Activated CD4-positive, alpha-beta T cell treated with anti-CD3 and anti-CD28 coated beads, Interleukin-2, amount 50 U/mL, for 1 hour (primary cell): Measurements from ENCODE around the gene GORASP2.
A peak's percentile ranks its signal among the peaks of the same experiment; 100 is the strongest.

Experiments
- DNase-seq: peaks from one replicate; pipeline ENCODE4 v3.0.0-alpha.2; 2020

Gene GORASP2

DNA sequence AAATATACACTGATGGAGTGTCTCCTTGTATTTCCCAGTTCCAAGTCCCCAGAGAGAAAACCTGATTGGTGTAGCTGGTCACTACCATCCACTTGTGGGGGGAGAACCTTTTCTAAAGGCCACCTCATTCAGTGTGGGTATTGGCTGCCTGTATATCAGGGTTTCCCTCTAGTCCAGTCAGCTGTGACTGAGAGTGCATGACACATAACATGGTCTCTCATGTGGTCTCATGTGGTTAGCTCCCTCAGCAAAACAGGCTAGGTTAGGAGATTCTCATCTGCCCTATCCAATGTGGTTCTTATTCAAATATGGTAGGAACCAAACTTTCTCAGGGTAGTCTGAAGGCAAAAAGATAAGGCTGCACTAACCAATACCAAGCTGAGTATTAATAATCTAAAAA, 4.1 kb upstream of the GORASP2 start:
- no peak for DNase-seq

DNA sequence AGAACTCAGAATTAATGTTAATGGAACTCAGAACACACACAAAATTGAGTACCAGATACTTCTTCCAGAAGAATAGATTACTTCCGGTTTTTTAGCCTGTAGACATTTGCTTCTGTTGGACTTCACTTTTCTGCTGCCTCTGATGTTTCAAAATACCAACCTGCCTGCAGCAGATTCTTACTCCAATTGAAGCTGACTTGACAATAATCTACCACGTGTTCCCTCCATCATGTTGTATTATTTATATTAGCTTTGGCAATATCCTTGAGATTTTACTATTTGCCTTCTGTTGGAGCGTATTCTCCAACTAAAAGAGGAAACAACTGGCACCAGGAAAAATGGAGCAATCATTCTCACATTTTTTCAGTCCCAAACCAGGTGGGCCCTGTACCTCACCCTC, 3.1 kb upstream of the GORASP2 start:
- no peak for DNase-seq

DNA sequence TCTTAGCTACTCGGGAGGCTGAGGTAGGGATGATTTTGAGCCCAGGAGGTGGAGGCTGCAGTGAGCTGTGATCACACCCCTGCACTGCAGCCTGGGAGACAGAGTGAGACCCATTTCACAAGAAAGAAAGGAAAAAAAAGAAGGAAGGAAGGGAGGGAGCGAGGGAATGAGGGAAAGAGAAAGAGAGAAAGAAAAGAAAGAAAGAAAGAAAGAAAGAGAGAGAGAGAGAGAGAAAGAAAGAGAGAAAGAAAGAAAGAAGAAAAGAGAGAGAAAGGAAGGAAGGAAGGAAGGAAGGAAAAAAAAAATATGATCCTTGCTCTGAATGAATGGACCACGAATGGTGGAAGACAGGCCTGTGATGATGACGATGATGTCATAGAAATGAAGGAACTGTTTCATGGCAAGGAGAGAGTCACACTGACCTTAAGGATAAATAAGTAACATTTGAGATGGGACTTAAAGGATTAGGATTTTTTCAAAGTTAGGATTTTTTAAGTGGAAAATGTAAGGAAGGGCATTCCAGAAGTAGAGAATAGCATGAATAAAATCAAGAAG, 2.2 kb upstream of the GORASP2 start:
- no peak for DNase-seq

DNA sequence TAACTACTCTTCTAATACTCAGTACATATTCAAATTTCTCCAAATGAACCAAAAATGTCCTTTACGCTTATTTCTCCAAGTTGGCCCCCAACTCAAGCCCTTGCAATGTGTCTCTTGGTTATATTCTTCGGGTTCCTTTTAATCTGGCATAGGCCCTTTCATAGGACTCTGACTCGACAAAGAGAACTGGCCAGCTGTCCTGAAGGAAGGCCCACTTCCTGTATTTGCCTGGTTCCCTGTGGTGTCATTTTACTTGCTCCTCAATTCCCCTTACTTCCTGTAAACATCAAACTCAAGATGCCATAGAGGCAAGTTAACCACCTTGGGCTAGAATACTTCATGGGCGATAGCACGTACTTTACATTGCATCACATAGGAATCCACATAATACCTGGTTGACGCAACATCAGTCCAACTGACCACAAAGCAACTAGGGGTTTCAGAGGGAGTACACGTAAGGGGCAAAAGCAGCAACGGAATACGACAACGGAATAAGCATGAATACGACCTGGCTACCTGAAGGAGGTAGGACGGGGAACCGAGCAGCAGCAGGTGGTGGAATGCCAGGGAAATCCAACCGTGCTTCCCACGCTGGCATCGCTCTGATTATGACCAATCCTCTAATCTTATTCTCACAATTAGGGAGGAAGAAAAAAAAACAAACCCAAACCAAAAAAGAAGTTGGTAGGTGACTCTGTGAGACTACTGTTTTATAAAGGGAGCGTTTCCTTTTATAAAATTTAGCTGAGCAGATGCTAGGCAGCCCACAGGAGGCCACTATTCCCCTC, 823 bp upstream of the GORASP2 start:
- DNase-seq = no peak

DNA sequence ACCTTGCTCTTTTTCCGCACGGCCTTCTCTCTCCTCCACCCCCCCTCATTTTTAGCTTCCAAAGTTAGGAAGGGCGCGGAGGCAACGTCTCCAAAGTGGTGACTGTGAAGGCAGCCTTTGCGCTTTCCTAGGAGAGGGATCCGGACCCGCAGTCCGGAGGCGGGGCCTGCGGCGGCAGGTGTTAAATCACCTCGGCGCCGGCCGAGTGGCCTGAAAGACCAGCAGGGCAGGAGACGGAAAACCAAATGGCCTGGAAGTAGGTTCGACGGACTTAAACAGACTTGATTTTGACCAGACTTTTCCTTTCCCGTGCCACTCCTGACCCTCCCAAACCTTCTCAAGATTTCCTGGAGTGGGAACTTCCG, 615 bp downstream of the GORASP2 start:
- peak; percentile 21 for DNase-seq

DNA sequence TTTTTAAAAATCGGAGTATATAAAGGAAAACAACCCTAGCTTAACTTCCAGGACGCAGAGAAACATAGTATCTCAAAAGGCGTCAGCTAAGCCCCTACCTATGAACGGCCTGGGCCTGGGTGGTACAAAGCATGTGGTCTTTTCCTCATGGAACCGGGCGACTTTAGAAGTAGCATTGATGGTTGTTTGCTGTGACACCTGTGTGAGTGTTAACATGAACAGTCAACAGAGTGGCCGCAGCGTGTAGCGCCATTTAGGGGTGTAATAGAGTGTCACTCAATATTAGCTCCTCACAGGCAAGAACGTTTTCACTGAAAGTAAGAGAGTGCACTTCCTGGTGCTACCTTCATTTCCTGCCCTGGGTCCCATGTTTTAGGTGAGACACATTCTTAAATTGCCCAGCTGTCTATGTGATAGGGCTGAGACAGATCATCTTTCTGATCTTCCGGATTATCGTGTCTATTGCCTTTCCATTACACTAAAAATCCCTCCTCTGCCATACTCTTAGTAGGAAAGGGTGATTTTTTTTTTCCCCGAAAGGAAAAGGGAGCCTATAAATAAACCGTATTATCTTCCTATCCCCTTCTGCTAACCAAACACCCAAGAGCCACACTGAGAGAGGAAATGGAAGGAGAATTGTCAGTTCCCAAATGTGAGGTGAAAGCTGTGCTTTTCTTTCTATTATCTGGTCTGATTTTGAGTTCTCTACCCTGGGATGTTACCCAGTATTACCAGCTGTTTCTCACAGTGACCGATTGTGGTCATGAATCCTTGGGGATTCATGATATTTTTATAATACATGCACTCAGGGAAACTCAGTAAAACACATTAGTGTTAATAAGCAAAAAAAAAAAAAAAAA, 1.3 kb downstream of the GORASP2 start:
- DNase-seq = peak; percentile 57

DNA sequence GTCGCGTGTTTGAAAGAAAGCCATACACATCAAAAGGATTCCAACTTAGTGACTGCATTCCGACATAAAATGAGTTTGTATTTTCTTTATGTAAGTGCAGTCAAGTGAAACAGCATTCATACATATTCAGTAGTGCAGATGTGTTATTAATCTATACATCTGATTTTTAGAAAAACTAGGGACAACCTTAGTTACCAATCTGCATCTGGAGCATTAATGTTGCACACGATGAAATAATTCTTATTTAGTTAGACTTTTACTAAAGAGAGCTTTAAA, 1.9 kb downstream of the GORASP2 start:
- no peak for DNase-seq

DNA sequence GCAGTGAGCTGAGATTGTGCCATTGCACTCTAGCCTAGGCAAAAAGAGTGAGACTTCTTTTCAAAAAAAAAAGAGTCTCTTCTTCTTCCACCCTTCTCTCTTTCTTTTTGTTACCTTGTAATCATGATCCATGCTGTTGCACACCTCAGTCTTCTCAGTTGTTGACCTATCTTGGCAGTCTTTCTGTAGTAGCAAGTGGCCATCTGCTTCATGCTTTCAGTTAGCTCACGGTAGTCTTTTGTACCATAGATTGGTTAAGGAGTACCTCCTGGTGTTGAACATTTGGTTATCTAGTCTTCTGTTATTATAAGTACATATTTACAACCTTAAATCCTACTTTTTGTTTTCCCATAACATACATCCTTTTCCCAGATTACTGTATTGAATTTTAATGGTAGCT, 3.1 kb downstream of the GORASP2 start:
- DNase-seq = no peak

DNA sequence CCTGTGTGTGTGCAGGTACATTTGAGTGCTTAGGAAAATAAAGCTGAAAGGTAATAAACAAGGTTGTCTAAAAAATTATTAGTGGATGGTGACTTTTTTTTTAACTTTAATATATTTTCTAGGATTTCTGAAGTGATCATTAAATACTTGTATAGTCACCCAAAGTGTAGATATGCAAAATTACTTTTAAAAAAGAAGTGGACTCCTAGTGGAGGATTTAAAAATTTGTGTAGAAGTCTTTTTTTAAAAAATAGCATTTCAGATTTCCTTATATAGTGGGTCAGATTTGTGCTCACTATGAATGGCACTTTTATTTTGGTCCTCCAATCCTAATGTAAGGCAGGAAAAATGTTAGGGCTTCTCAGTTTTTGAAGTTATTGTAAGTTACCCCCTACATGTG, 3.9 kb downstream of the GORASP2 start:
- DNase-seq = no peak

DNA sequence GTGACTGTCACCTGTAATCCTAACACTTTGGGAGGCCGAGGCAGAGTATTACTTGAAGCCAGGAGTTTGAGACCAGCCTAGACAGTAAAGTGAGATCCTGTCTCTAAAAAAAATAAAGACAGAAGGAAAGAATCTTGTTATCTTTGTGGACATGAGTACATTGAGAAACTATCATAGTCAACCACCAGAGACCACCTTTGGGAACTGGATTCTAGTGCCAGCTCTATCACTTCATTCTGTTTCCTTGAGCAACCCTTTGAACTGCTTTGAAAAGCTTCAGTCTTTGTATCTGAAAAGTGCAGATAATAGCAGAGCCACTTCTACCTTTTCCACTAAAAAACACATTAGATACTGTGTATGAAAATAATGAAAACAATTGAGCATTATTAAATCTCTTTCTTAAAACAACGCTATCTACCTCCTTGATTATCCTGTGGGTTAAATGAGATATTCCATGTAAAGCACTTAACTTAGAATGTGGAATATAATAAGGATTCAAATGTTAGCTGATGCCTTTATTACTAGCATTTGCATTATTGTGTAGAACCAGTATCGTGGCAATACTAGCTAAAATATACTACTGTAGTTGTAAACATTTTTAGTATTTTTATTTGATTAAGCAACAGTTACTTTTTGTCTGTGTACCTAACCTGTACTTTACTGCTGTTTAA, 8.8 kb downstream of the GORASP2 start:
- DNase-seq = no peak

DNA sequence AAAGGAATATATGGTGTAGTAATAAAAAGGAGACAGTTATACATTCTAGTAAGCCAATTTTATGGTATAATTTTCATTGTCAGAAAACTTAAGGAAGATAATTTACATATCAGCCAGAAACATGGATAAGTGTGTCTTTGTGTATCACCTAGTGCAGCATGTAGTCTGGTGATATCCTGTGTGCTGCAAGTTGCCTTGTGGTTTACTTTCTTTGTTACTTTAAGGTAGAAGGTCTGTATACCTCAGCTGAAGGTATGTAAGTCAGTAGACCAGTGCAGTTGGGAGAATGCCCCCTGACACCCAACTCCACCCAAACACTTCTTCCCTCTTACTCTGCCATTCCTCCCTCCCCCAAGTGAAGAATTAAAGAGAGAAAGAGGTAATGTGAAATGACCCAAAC, 11.0 kb downstream of the GORASP2 start:
- no peak for DNase-seq

DNA sequence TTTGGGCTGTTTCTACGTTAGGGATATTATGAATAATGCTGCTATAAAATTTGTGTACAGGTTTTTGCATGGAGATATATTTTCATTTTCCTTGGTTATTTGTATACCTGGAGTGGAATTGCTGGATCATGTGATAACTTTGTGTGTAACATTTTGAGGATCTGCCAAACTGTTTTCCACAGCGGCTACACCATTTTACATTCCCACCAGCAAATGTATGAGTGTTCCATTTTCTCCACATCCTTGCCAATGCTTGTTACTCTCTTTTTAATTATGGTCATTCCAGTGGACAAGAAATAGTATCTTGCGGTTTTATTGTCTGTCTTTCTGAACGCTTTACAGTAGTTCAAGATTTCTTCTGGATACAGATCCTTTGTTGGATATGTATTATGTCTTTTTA, 13.6 kb downstream of the GORASP2 start:
- no peak for DNase-seq

DNA sequence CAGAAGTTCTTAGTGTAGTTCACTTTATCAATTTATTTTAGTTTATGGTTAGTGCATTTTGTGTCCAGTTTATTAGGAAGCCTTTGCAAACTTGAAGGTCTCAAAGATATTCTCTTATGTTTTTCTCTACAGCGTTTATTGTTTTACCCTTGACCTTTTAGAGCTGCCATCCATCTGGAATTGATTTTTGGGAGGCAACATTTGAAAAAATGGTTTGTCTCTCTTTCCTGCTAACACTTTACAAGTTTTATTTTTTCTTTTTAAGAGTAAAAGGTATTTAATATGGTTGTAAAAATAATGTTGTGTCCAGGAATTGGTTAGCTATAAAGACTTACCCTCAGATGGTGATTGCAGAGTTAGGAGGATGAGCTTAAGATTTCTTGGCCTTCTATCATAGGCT, 14.0 kb downstream of the GORASP2 start:
- no peak for DNase-seq

DNA sequence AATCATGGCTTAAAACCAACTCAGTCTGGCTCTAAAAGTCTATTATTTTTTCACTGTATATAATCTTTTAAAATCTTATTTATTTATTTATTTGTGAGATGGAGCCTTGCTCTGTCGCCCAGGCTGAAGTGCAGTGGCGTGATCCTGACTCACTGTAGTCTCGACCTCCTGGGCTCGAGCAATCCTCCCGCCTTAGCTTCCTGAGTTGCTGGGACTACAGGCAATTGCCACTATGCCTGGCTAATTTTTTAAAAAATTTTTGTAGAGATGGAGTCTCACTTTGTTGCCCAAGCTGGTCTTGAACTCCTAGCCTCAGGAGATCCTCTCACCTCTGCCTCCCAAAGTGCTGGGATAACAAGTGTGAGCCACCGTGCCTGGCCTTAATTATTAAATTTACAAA, 14.5 kb downstream of the GORASP2 start:
- no peak for DNase-seq

DNA sequence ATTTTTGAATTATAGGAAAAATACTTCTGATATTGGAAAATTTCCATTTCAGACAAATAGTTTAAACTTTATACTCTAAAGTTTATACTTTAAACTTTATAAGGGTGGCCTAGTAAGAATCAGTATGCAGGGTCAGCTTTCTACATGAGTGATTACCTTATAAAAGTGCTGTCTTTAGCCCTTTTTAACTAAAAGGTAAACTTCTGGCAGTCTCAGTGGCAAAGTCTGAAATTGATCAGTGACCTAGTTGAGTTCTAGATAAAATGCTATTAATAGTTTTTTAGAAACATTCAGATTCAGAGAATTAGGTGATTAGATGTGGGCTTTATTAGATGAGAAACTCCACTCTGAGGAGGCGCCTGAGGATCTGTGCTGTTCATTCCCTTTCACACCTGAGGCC, 15.5 kb downstream of the GORASP2 start:
- no peak for DNase-seq

DNA sequence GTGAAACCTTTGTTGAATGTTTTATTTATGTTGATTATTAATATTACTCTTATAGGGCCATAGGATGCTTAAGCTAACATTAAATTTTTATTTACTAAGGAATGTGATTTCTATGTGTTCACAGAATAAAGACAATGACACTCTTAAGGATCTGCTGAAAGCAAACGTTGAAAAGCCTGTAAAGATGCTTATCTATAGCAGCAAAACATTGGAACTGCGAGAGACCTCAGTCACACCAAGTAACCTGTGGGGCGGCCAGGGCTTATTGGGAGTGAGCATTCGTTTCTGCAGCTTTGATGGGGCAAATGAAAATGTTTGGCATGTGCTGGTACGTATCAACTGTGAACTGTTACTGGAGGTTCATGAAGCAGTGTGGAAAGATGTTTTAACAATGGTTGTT, 20.4 kb downstream of the GORASP2 start:
- no peak for DNase-seq

DNA sequence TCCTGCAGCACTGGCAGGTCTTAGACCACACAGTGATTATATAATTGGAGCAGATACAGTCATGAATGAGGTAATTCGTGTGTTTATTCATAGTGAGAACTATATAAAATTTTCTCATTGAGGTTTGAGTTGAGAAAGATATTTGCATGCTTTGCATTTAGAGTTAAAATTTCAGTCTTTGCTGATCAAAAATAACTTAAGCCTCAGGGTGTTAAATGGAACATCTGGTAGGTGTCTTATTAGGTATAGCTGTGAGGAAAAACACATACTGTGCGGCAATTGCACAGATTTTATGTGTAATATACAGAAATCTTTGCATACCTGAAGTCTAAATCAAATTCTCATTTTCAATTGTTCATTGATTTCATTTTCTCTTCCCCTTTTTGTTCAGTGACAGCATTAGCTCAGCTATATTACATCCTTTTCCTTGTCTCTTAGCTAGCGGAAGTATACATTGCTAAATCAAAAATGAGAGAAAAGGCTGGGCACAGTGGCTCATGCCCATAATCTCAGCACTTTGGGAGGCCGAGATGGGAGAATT, 21.2 kb downstream of the GORASP2 start:
- DNase-seq = no peak

DNA sequence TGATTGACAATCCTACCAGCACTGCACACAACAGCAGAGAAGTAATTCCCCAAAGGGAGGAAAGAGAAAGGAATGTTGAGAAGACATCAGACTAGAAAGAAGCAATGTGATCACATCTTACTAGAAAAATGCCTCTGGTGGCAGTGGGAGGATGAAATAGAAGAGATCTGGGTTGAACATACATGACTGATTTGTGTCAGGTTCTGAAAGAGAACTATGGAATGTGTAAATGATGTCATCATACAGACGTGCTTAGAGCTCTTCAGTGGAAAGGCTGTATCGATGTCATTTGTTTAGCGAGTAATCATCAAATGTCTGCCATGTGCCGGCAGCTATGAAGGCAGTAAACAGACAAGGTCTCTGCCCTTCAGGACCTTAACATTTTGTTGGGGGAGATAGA, 24.9 kb downstream of the GORASP2 start:
- no peak for DNase-seq

DNA sequence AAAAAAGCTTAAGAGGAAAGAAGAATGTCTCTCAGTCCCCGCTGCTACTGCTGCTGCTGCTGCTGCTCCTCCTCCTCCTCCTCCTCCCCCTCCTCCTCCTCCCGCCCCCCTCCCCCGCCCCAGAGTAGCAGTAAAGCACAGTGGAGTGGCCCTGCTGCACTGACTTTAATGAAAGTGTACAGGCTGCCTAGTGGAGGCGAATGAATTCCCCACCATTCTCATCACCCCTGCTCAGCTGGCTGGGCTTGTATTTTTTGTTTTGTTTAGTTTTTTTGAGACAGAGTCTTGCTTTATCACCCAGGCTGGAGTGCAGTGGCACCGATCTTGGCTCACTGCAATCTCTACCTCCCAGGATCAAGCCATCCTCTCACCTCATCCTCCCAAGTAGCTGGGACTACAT, 34.3 kb downstream of the GORASP2 start:
- DNase-seq = no peak

DNA sequence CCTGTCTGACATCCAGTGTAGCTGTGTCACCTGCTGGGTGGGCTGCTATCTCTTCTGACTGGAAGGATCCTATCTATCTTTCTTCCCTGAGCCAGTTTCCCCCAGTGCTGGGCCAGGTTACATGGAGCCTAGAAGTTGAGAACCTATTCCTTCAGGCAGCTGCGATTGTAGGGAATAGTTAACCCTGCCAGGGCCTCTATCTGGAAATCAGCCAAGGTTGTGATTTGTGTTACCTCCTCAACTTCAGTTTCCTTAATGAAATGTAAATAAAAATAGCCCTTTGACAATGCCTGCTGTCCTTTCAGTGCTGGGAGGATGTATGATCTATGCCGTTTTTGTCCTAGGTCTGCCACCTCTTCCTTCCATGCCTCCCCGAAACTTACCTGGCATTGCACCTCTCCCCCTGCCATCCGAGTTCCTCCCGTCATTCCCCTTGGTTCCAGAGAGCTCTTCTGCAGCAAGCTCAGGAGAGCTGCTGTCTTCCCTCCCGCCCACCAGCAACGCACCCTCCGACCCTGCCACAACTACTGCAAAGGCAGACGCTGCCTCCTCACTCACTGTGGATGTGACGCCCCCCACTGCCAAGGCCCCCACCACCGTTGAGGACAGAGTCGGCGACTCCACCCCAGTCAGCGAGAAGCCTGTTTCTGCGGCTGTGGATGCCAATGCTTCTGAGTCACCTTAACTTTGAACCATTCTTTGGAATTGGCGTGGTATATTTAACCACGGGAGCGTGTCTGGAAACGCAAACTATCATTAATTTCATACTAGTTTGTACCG, 36.6 kb downstream of the GORASP2 start:
- DNase-seq = no peak

DNA sequence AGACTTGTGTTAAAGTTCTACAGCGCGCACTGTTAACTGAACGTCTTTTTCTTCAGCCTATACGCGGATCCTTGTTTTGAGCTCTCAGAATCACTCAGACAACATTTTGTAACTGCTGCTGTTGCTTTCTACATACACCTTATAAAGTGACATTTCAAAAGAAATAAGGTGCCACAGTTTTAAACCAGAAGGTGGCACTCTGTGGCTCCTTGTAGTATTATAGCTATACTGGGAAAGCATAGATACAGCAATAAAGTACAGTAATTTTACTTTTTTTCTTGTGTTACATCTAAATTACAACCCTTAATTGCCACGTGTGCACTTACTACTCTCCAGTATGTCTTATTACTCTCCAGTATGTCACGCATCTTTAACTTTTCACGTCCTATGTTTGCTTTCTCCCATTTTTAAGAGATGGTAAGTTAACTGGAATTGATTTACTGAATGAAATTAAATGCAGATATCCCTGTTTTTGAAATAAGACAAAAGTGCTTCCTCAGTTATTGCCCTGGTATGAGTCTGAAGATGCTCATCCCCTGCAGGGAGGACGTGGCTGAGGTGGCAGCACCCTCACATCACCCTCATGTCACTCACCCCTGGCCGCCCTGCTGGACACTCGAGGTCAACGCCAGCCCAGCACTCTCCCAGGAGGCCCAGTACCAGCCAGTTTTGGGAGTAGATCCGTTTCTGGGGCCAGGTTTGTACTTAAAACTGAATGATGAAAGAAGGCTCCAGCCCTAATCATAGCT, 37.8 kb downstream of the GORASP2 start:
- no peak for DNase-seq

DNA sequence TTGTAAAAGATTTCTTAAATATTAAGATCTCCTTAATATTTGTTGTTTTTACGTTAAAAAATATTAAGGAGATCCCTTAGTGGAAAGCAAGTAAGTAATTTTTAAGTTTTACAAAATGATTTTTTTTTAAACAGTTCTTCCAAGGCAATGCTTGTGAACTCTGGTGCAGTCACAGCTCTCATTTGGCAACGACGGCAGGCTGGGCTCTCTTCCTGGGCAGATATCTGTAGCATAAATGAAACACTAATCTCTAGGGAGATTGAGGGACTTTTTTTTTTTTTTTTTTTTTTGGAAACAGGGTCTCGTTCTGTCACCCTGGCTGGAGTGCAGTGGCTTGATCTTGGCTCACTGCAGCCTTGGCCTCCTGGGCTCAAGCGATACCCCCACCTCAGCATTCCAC, 38.5 kb downstream of the GORASP2 start:
- DNase-seq = no peak
